Progenitor cell of endocrine pancreas (in vitro differentiated cells): ENCODE measurements around the gene STARD7. TPM values are rescaled to one million over a fixed set of nuclear protein-coding genes. Genes with fewer than 3 reads are reported as not detected.

ENCODE experiments used
- DNase-seq: peaks from one replicate; pipeline ENCODE4 v3.0.0; 2021; ENCODE audit warnings: low spot score; ENCODE audit not compliant: unreplicated experiment
- H3K27ac Mint-ChIP-seq: 2 replicates; pipeline ENCODE4 v1.8.0; 2021; ENCODE audit warnings: mild to moderate bottlenecking, moderate library complexity, mixed read lengths
- H3K27me3 Mint-ChIP-seq: 2 replicates; pipeline ENCODE4 v1.8.0; 2021; ENCODE audit warnings: mixed read lengths
- H3K36me3 Mint-ChIP-seq: 2 replicates; pipeline ENCODE4 v1.8.0; 2022; ENCODE audit warnings: mixed read lengths; ENCODE audit not compliant: insufficient read depth
- H3K4me1 Mint-ChIP-seq: 2 replicates; pipeline ENCODE4 v1.8.0; 2021; ENCODE audit warnings: low read depth, mixed read lengths
- H3K4me3 Mint-ChIP-seq: 2 replicates; pipeline ENCODE4 v1.8.0; 2021; ENCODE audit warnings: low read depth, mild to moderate bottlenecking, moderate library complexity, mixed read lengths
- H3K9me3 Mint-ChIP-seq: 2 replicates; pipeline ENCODE4 v1.8.0; 2021; ENCODE audit warnings: low read depth, mixed read lengths
- CTCF ChIP-seq: fragments of 200-600 bp; sonication (generic); IDR thresholded peaks from one replicate; pipeline ENCODE4 v1.5.0; 2021; ENCODE audit warnings: antibody characterized with exemption, mild to moderate bottlenecking; ENCODE audit not compliant: unreplicated experiment
- total RNA-seq: library from RNA; stranded (reverse); gene quantifications from 2 replicates; pipeline ENCODE4 v1.2.1, GENCODE V29; 2021

Gene STARD7
- total RNA-seq, 1 donor from 2014 or later, result 118 TPM

- Mint-ChIP-seq H3K4me3 (peak overlapping the region; percentile 95), H3K27me3 (no peaks in the 10 kb centered on the region), H3K9me3 (no peaks in the 10 kb centered on the region), H3K36me3 (peaks cover 3% of the 10 kb centered on the region), H3K4me1 (peaks cover 38% of the 10 kb centered on the region), H3K27ac (peak overlapping the region; percentile 97)
- TF ChIP-seq CTCF, result no peak
- DNase-seq, result no peak
These were observed 543 bp upstream of the STARD7 start for GRCh38 chr2:96209011-96209728.

GRCh38 chr2:96207774-96208142, 869 bp downstream of the STARD7 start:
- no peak for TF ChIP-seq CTCF
- H3K4me3 Mint-ChIP-seq, result peak overlapping the region; percentile 95
- H3K27me3 Mint-ChIP-seq, result no peaks in the 10 kb centered on the region
- H3K4me1 Mint-ChIP-seq, result peaks cover 46% of the 10 kb centered on the region
- H3K36me3 Mint-ChIP-seq, result peaks cover 3% of the 10 kb centered on the region
- no peak for DNase-seq
- no peaks in the 10 kb centered on the region for H3K9me3 Mint-ChIP-seq
- peak overlapping the region; percentile 93 for H3K27ac Mint-ChIP-seq

- H3K4me1 Mint-ChIP-seq, result peaks cover 47% of the 10 kb centered on the region
- no peak for DNase-seq
- H3K4me3 Mint-ChIP-seq, result peak overlapping the region; percentile 95
- no peaks in the 10 kb centered on the region for H3K27me3 Mint-ChIP-seq
- no peaks in the 10 kb centered on the region for H3K9me3 Mint-ChIP-seq
- peak overlapping the region; percentile 93 for H3K27ac Mint-ChIP-seq
- peaks cover 3% of the 10 kb centered on the region for H3K36me3 Mint-ChIP-seq
- no peak for TF ChIP-seq CTCF
These were observed 1.4 kb downstream of the STARD7 start for GRCh38 chr2:96207073-96207773.

- Mint-ChIP-seq H3K9me3 (no peaks in the 10 kb centered on the region), H3K4me1 (peaks cover 48% of the 10 kb centered on the region), H3K4me3 (peak overlapping the region; percentile 66)
These were observed 2.7 kb downstream of the STARD7 start for GRCh38 chr2:96205888-96206287.

More at GRCh38 chr2:96205888-96206287, 2.7 kb downstream of the STARD7 start:
- H3K27ac Mint-ChIP-seq, result no peak overlapping the region
- H3K27me3 Mint-ChIP-seq, result no peaks in the 10 kb centered on the region
- no peak for DNase-seq
- TF ChIP-seq CTCF, result no peak
- peaks cover 3% of the 10 kb centered on the region for H3K36me3 Mint-ChIP-seq
